ENCODE results near the gene TRMT13. TPM values are rescaled to one million over a fixed set of nuclear protein-coding genes. Genes with fewer than 3 reads are reported as not detected.
A peak's percentile ranks its signal among the peaks of the same experiment; 100 is the strongest.

TRMT13 gene
- total and polyA plus RNA-seq, 2 of the 13 experiments (the other 11 are each of a cell fraction or from before 2014, with no cell fraction given): 10.0 to 12.4 TPM

DNA sequence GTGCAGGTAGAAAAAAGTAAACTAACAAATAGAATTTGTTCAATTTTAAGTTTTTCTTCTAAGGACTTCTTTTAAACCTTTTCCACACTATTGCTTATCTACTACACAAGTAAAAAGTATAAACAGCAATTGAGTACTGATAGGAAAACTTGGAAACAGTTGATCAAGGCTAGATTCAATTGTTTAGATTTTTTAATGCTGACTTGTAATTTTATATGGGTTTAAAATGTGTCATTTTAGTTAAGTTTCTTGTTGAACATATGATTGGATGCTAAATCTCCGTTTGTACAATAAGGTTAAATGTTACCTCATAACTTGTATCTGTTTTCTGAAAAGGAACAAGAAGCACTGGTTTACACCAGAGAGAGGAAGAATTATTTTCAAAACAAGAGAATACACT lies 5.7 kb upstream of the TRMT13 start:
- H3K27me3 ChIP-seq (ENCODE audit: control insufficient read depth in 1 of 2, insufficient read depth in 2 of 2, low read length in 2 of 2): no peaks in the 10 kb centered on the region
- H3K4me2 ChIP-seq (ENCODE audit: low read depth, low read length): no peak overlapping the region
- 93% methylated on average over 1 of the region's 1 CpG for WGBS (ENCODE audit: low lambda C conversion rate)
- no peak overlapping the region for H2AFZ ChIP-seq (ENCODE audit: low read length)
- ATAC-seq (no peak), FAIRE-seq (no peak), DNase-seq (ENCODE audit: low spot score) (no peak)
- ChIA-PET POLR2A (no interaction called here), CTCF (ENCODE audit: low intra/inter-chr PET ratio, low total read pairs) (no interaction called here)
- no peak overlapping the region for H3K4me3 ChIP-seq (replicated peaks in 1 of 3; ENCODE audit: insufficient read depth in 1 of 3, low read depth in 2 of 3, low read length in 3 of 3)
- TF ChIP-seq MAFK (conservative IDR thresholded peaks at IDR 0.05 in 1 of 2, IDR thresholded peaks at IDR 0.05 in 1 of 2; ENCODE audit: low read length in 2 of 2) (peak; percentile 59 to 60), MAFF (IDR thresholded peaks at IDR 0.05; ENCODE audit: low read depth, low read length) (peak; percentile 59; the same call in 1 of the 2 replicates), ZNF589 (CRISPR knock-in tag; conservative IDR thresholded peaks at IDR 0.05) (no peak), DNMT1 (CRISPR knock-in tag; IDR thresholded peaks at IDR 0.05) (no peak), ARID3A (IDR thresholded peaks at IDR 0.05; ENCODE audit: low read depth, low read length) (no peak), STAT5B (CRISPR knock-in tag; IDR thresholded peaks at IDR 0.05) (no peak), CC2D1A (CRISPR knock-in tag; IDR thresholded peaks at IDR 0.05) (no peak), FOXA3 (CRISPR knock-in tag; IDR thresholded peaks at IDR 0.05) (no peak)
- TF ChIP-seq, protein P1, sequence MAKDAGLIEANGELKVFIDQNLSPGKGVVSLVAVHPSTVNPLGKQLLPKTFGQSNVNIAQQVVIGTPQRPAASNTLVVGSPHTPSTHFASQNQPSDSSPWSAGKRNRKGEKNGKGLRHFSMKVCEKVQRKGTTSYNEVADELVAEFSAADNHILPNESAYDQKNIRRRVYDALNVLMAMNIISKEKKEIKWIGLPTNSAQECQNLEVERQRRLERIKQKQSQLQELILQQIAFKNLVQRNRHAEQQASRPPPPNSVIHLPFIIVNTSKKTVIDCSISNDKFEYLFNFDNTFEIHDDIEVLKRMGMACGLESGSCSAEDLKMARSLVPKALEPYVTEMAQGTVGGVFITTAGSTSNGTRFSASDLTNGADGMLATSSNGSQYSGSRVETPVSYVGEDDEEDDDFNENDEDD (CRISPR knock-in tag; IDR thresholded peaks at IDR 0.05; ENCODE audit: borderline replicate concordance): no peak
- TF ChIP-seq, protein P2, sequence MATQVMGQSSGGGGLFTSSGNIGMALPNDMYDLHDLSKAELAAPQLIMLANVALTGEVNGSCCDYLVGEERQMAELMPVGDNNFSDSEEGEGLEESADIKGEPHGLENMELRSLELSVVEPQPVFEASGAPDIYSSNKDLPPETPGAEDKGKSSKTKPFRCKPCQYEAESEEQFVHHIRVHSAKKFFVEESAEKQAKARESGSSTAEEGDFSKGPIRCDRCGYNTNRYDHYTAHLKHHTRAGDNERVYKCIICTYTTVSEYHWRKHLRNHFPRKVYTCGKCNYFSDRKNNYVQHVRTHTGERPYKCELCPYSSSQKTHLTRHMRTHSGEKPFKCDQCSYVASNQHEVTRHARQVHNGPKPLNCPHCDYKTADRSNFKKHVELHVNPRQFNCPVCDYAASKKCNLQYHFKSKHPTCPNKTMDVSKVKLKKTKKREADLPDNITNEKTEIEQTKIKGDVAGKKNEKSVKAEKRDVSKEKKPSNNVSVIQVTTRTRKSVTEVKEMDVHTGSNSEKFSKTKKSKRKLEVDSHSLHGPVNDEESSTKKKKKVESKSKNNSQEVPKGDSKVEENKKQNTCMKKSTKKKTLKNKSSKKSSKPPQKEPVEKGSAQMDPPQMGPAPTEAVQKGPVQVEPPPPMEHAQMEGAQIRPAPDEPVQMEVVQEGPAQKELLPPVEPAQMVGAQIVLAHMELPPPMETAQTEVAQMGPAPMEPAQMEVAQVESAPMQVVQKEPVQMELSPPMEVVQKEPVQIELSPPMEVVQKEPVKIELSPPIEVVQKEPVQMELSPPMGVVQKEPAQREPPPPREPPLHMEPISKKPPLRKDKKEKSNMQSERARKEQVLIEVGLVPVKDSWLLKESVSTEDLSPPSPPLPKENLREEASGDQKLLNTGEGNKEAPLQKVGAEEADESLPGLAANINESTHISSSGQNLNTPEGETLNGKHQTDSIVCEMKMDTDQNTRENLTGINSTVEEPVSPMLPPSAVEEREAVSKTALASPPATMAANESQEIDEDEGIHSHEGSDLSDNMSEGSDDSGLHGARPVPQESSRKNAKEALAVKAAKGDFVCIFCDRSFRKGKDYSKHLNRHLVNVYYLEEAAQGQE (IDR thresholded peaks at IDR 0.05; ENCODE audit: borderline replicate concordance in 1 of 2, low read depth in 1 of 2, low read length in 2 of 2): no peak
- TF ChIP-seq, protein P3, sequence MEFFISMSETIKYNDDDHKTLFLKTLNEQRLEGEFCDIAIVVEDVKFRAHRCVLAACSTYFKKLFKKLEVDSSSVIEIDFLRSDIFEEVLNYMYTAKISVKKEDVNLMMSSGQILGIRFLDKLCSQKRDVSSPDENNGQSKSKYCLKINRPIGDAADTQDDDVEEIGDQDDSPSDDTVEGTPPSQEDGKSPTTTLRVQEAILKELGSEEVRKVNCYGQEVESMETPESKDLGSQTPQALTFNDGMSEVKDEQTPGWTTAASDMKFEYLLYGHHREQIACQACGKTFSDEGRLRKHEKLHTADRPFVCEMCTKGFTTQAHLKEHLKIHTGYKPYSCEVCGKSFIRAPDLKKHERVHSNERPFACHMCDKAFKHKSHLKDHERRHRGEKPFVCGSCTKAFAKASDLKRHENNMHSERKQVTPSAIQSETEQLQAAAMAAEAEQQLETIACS (CRISPR knock-in tag; IDR thresholded peaks at IDR 0.05): no peak
- H3K36me3 ChIP-seq (replicated peaks in 1 of 2; ENCODE audit: control insufficient read depth in 1 of 2, insufficient read depth in 2 of 2, low read length in 2 of 2): peaks cover 2 to 16% of the 10 kb centered on the region in 2 experiments; a peak in 2 of 5 replicates
- H3K4me1 ChIP-seq (ENCODE audit: insufficient read depth, low read length): peaks cover 26% of the 10 kb centered on the region
- no peaks in the 10 kb centered on the region for H3K9me3 ChIP-seq (ENCODE audit: low read length)
- BruUV-seq (replicated peaks): no TSS peak
- H4K20me1 ChIP-seq (ENCODE audit: insufficient read depth, low read length): no peaks in the 10 kb centered on the region
- intact Hi-C loops (cut with micrococcal nuclease; ENCODE audit: unreplicated experiment) (no loop called here), in situ Hi-C loops (cut with HindIII; ENCODE audit: extremely low pct_ligation_motif_present, low pct_unique_long_range_greater_than_20kb) (no loop called here)
- H3K79me2 ChIP-seq (ENCODE audit: insufficient read depth, low read length): peaks cover 47% of the 10 kb centered on the region
- no peak overlapping the region for H3K27ac ChIP-seq (ENCODE audit: extremely low read length, insufficient read depth, low read length)
- no peak overlapping the region for H3K9ac ChIP-seq (ENCODE audit: insufficient read depth, low read depth, low read length)

All from HepG2 (cell line).